GM23338 (cell line): ENCODE results near the gene OTP. TPM values are rescaled to one million over a fixed set of nuclear protein-coding genes. Genes with fewer than 3 reads are reported as not detected.

Experiments used
- ATAC-seq: fragments of 200-7000 bp; cut with Tn5 transposase; 3 replicates; pipeline ENCODE4 v1.9.1; 2020
- DNase-seq: peaks from one replicate; pipeline ENCODE4 v3.0.0-alpha.2; 2015; ENCODE audit warnings: low spot score
- H2AFZ ChIP-seq: fragments of 200-600 bp; sonication (generic); 2 replicates; pipeline ENCODE4 v1.8.0; 2016; ENCODE audit warnings: antibody characterized with exemption, mild to moderate bottlenecking, moderate library complexity
- H3F3A ChIP-seq: fragments of 200-600 bp; sonication (generic); replicated peaks from 2 replicates; pipeline ENCODE4 v1.8.0; 2017; ENCODE audit warnings: antibody characterized with exemption, mixed run types, low read depth
- H3K27ac ChIP-seq: fragments of 200-600 bp; sonication (generic); 2 replicates; pipeline ENCODE4 v1.6.1; 2016; ENCODE audit warnings: low read depth
- H3K27me3 ChIP-seq: fragments of 200-600 bp; sonication (generic); 2 replicates; pipeline ENCODE4 v1.8.0; 2016; ENCODE audit warnings: mild to moderate bottlenecking, mixed run types, moderate library complexity; ENCODE audit not compliant: insufficient read depth
- H3K36me3 ChIP-seq: fragments of 200-600 bp; sonication (generic); 2 replicates; pipeline ENCODE4 v1.8.0; 2016; ENCODE audit warnings: mild to moderate bottlenecking; ENCODE audit not compliant: insufficient read depth
- H3K4me1 ChIP-seq: fragments of 200-600 bp; sonication (generic); 2 replicates; pipeline ENCODE4 v1.8.0; 2016; ENCODE audit warnings: mild to moderate bottlenecking, moderate library complexity; ENCODE audit not compliant: insufficient read depth
- H3K4me2 ChIP-seq: fragments of 200-600 bp; sonication (generic); 2 replicates; pipeline ENCODE4 v1.7.1; 2017; ENCODE audit warnings: mixed run types
- H3K4me3 ChIP-seq: fragments of 200-600 bp; sonication (generic); 2 replicates; pipeline ENCODE4 v1.6.1; 2016; ENCODE audit warnings: mixed run types
- H3K79me2 ChIP-seq: fragments of 200-600 bp; sonication (generic); replicated peaks from 2 replicates; pipeline ENCODE4 v1.8.0; 2017; ENCODE audit warnings: mild to moderate bottlenecking; ENCODE audit not compliant: insufficient read depth
- H3K9me2 ChIP-seq: fragments of 200-600 bp; sonication (generic); 2 replicates; pipeline ENCODE4 v1.8.0; 2017; ENCODE audit not compliant: insufficient read depth
- H4K20me1 ChIP-seq: fragments of 200-600 bp; sonication (generic); replicated peaks from 2 replicates; pipeline ENCODE4 v1.8.0; 2017; ENCODE audit warnings: mild to moderate bottlenecking; ENCODE audit not compliant: insufficient read depth
- H3K27ac Mint-ChIP-seq: 2 replicates; pipeline ENCODE4 v1.8.0; 2020; ENCODE audit warnings: inconsistent platforms, mild to moderate bottlenecking, moderate library complexity, mixed read lengths
- H3K27me3 Mint-ChIP-seq: 3 replicates; pipeline ENCODE4 v1.8.0; 2022; ENCODE audit warnings: low read depth, mild to moderate bottlenecking, moderate library complexity, mixed read lengths, inconsistent platforms; ENCODE audit not compliant: insufficient read depth, poor library complexity
- H3K36me3 Mint-ChIP-seq: 3 replicates; pipeline ENCODE4 v1.8.0; 2021; ENCODE audit warnings: low read depth, mild to moderate bottlenecking, inconsistent platforms, moderate library complexity, mixed read lengths
- H3K4me1 Mint-ChIP-seq: 3 replicates; pipeline ENCODE4 v1.8.0; 2020; ENCODE audit warnings: mild to moderate bottlenecking, inconsistent platforms, mixed read lengths
- H3K4me3 Mint-ChIP-seq: 3 replicates; pipeline ENCODE4 v1.8.0; 2021; ENCODE audit warnings: moderate library complexity, mild to moderate bottlenecking, inconsistent platforms, mixed read lengths
- H3K9me3 Mint-ChIP-seq: 3 replicates; pipeline ENCODE4 v1.8.0; 2020; ENCODE audit warnings: moderate library complexity, mild to moderate bottlenecking, inconsistent platforms, mixed read lengths
- EZH2 ChIP-seq: fragments of 200-600 bp; sonication (generic); IDR thresholded peaks from one replicate; pipeline ENCODE4 v1.8.0; 2017; ENCODE audit warnings: antibody characterized with exemption, mild to moderate bottlenecking, low read depth; ENCODE audit not compliant: unreplicated experiment
- EZH2phosphoT487 ChIP-seq: fragments of 200-600 bp; sonication (generic); IDR thresholded peaks from one replicate; pipeline ENCODE4 v1.8.1; 2018; ENCODE audit warnings: antibody characterized with exemption; ENCODE audit not compliant: unreplicated experiment
- JUNB ChIP-seq: IDR thresholded peaks from one replicate; pipeline ENCODE4 v1.6.1; 2016; ENCODE audit warnings: antibody characterized with exemption; ENCODE audit not compliant: unreplicated experiment
- POLR2AphosphoS5 ChIP-seq: IDR thresholded peaks from 2 replicates; pipeline ENCODE4 v1.6.1; 2016; ENCODE audit warnings: antibody characterized with exemption, low read depth
- polyA plus RNA-seq: library from polyadenylated mRNA; unstranded; fragments of >200 nt; fragmentation: Nextera tagmentation; extraction: Ambion mirVana; gene quantifications from 2 replicates; pipeline ENCODE4 v1.2.1, GENCODE V29; 2016
- total RNA-seq: library from RNA; depleted of rRNA; stranded (reverse); fragments of >200 nt; shearing (Covaris generic); gene quantifications from 2 replicates; pipeline ENCODE4 v1.2.3, GENCODE V29; 2014
- TF ChIP-seq, protein P1 (sequence below), 2 experiments: fragments of 200-600 bp in 1 of 2; sonication (generic) in 1 of 2; conservative IDR thresholded peaks; 2 replicates each; pipeline versions ENCODE4 v1.5.1 to v1.6.1; 2016 to 2017; ENCODE audit warnings: antibody characterized with exemption in 2 of 2, low read depth in 2 of 2, mild to moderate bottlenecking in 2 of 2, moderate library complexity in 1 of 2
- TF ChIP-seq, protein P2 (sequence below): IDR thresholded peaks from one replicate; pipeline ENCODE4 v1.6.1; 2018; ENCODE audit warnings: antibody characterized with exemption; ENCODE audit not compliant: unreplicated experiment
- TF ChIP-seq, protein P3 (sequence below): IDR thresholded peaks from 2 replicates; pipeline ENCODE4 v1.6.1; 2016; ENCODE audit warnings: antibody characterized with exemption

Gene OTP
- total and polyA plus RNA-seq, 2 experiments from 2014 or later: not detected

DNA sequence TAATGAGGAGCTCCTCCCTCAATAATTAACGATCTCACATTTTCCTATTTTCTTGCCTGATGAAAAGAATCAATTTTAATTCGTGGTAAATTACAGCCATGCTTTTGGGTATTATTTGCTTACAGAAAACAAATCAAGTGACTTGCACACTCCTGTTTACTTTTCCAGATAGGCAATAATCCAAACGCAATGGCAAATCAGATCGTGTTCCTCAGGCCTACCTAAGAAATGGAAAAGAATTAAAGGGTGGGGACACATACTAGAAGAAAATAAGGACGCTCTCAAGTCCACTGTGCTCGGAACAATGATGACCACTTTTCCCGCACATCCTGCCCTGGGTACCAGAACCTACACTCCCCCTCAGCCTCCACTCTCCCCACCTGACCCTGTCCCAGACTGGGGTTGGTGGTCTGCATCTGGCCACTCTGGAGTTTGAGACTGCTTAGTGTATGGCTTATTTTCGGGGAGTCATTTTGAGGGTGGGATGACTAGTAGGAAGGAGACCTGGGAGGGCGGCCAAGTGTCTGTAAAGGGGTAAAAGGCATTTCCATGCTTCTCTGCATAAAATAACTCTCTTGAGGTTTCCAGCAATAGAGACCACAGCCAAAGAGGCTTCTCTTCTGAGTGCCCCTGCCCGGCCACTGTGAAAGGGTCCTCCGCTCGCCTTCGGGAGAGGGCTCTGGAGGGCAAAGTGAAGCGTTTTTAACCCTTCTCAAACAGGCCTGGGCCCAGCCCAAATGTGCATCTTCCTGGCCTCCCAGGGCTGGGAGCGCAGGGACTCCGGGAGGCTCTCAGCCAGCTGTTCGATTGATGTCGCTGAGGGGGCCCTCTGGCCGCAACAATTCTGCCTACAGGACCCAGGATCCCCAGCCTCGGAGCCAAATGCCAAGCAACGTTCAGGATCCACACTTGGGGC lies 4.5 kb upstream of the OTP start:
- H3K27me3 ChIP-seq: peaks cover 99% of the 10 kb centered on the region
- H3K4me2 ChIP-seq: peak overlapping the region; percentile 77
- H3K27me3 Mint-ChIP-seq: peaks cover 97% of the 10 kb centered on the region
- H3K4me1 Mint-ChIP-seq: peaks cover 37% of the 10 kb centered on the region
- H3K79me2 ChIP-seq: no peaks in the 10 kb centered on the region
- no peaks in the 10 kb centered on the region; the same call in 2 of the 3 replicates for H3K9me3 Mint-ChIP-seq
- H3K27ac ChIP-seq: no peak overlapping the region
- H3K9me2 ChIP-seq: no peaks in the 10 kb centered on the region
- H2AFZ ChIP-seq: no peak overlapping the region
- H3K27ac Mint-ChIP-seq: no peak overlapping the region
- H3K4me1 ChIP-seq: peaks cover 44% of the 10 kb centered on the region
- TF ChIP-seq, protein P1, sequence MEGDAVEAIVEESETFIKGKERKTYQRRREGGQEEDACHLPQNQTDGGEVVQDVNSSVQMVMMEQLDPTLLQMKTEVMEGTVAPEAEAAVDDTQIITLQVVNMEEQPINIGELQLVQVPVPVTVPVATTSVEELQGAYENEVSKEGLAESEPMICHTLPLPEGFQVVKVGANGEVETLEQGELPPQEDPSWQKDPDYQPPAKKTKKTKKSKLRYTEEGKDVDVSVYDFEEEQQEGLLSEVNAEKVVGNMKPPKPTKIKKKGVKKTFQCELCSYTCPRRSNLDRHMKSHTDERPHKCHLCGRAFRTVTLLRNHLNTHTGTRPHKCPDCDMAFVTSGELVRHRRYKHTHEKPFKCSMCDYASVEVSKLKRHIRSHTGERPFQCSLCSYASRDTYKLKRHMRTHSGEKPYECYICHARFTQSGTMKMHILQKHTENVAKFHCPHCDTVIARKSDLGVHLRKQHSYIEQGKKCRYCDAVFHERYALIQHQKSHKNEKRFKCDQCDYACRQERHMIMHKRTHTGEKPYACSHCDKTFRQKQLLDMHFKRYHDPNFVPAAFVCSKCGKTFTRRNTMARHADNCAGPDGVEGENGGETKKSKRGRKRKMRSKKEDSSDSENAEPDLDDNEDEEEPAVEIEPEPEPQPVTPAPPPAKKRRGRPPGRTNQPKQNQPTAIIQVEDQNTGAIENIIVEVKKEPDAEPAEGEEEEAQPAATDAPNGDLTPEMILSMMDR (conservative IDR thresholded peaks at IDR 0.05; ENCODE audit: low read depth in 2 of 2): no peak
- TF ChIP-seq, protein P2, sequence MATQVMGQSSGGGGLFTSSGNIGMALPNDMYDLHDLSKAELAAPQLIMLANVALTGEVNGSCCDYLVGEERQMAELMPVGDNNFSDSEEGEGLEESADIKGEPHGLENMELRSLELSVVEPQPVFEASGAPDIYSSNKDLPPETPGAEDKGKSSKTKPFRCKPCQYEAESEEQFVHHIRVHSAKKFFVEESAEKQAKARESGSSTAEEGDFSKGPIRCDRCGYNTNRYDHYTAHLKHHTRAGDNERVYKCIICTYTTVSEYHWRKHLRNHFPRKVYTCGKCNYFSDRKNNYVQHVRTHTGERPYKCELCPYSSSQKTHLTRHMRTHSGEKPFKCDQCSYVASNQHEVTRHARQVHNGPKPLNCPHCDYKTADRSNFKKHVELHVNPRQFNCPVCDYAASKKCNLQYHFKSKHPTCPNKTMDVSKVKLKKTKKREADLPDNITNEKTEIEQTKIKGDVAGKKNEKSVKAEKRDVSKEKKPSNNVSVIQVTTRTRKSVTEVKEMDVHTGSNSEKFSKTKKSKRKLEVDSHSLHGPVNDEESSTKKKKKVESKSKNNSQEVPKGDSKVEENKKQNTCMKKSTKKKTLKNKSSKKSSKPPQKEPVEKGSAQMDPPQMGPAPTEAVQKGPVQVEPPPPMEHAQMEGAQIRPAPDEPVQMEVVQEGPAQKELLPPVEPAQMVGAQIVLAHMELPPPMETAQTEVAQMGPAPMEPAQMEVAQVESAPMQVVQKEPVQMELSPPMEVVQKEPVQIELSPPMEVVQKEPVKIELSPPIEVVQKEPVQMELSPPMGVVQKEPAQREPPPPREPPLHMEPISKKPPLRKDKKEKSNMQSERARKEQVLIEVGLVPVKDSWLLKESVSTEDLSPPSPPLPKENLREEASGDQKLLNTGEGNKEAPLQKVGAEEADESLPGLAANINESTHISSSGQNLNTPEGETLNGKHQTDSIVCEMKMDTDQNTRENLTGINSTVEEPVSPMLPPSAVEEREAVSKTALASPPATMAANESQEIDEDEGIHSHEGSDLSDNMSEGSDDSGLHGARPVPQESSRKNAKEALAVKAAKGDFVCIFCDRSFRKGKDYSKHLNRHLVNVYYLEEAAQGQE: no peak
- TF ChIP-seq EZH2phosphoT487: no peak
- TF ChIP-seq, protein P3, sequence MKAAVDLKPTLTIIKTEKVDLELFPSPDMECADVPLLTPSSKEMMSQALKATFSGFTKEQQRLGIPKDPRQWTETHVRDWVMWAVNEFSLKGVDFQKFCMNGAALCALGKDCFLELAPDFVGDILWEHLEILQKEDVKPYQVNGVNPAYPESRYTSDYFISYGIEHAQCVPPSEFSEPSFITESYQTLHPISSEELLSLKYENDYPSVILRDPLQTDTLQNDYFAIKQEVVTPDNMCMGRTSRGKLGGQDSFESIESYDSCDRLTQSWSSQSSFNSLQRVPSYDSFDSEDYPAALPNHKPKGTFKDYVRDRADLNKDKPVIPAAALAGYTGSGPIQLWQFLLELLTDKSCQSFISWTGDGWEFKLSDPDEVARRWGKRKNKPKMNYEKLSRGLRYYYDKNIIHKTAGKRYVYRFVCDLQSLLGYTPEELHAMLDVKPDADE: no peak
- TF ChIP-seq POLR2AphosphoS5: no peak
- peak; percentile 82 for TF ChIP-seq EZH2
- TF ChIP-seq JUNB: no peak
- ATAC-seq: no peak; the same call in 2 of the 3 replicates
- H3F3A ChIP-seq: peaks cover 19% of the 10 kb centered on the region
- H3K36me3 ChIP-seq: no peaks in the 10 kb centered on the region
- H3K4me3 Mint-ChIP-seq: peak overlapping the region; percentile 69
- H3K4me3 ChIP-seq: 0 out of 2 replicates have a peak overlapping the region, but pooled peaks have one; percentile 52
- peak; percentile 66 for DNase-seq
- H4K20me1 ChIP-seq: peaks cover 40% of the 10 kb centered on the region
- no peaks in the 10 kb centered on the region; the same call in 2 of the 3 replicates for H3K36me3 Mint-ChIP-seq
